Liver (tissue), 9 donors: ENCODE data around the gene BATF3. TPM values are rescaled to one million over a fixed set of nuclear protein-coding genes. Genes with fewer than 3 reads are reported as not detected.

Experiments
- DNase-seq: peaks from one replicate; pipeline ENCODE4 v3.0.0-alpha.2; 2017; ENCODE audit warnings: low spot score
- H3K27ac ChIP-seq, 2 donors: one replicate each; pipeline ENCODE4 v1.7.0; 2013; ENCODE audit warnings: inconsistent platforms in 2 of 2, low read length in 2 of 2, control low read depth in 1 of 2, low read depth in 1 of 2, mild to moderate bottlenecking in 1 of 2
- H3K27me3 ChIP-seq, 4 donors: one replicate each; pipeline versions ENCODE4 v1.6.1 to v1.7.0; 2013; ENCODE audit warnings: low read length in 3 of 4, inconsistent platforms in 1 of 4, mild to moderate bottlenecking in 1 of 4, moderate library complexity in 1 of 4; ENCODE audit not compliant: control insufficient read depth in 4 of 4, insufficient read depth in 4 of 4
- H3K36me3 ChIP-seq, 4 donors: one replicate each; pipeline versions ENCODE4 v1.6.1 to v1.7.0; 2013; ENCODE audit warnings: low read length in 3 of 4, mild to moderate bottlenecking in 3 of 4, low read depth in 1 of 4, moderate library complexity in 1 of 4; ENCODE audit not compliant: control insufficient read depth in 4 of 4, insufficient read depth in 3 of 4
- H3K4me1 ChIP-seq, 4 donors: one replicate each; pipeline versions ENCODE4 v1.6.1 to v1.7.0; 2013; ENCODE audit warnings: low read length in 3 of 4, mild to moderate bottlenecking in 3 of 4, moderate library complexity in 1 of 4; ENCODE audit not compliant: control insufficient read depth in 4 of 4, insufficient read depth in 4 of 4
- H3K4me3 ChIP-seq, 3 donors: one replicate each; pipeline versions ENCODE4 v1.6.1 to v1.7.0; 2013; ENCODE audit warnings: low read length in 3 of 3, control low read depth in 1 of 3, low read depth in 1 of 3, mild to moderate bottlenecking in 1 of 3
- H3K9ac ChIP-seq, 2 donors: one replicate each; pipeline ENCODE4 v1.7.0; 2013; ENCODE audit warnings: low read length in 2 of 2, mild to moderate bottlenecking in 2 of 2, moderate library complexity in 2 of 2, control low read depth in 1 of 2, low read depth in 1 of 2
- H3K9me3 ChIP-seq, 4 donors: one replicate each; pipeline versions ENCODE4 v1.6.1 to v1.7.0; 2013; ENCODE audit warnings: low read length in 3 of 4; ENCODE audit not compliant: control insufficient read depth in 4 of 4
- ATF3 ChIP-seq: IDR thresholded peaks from 2 replicates; pipeline ENCODE4 v1.6.1; 2016; ENCODE audit warnings: antibody characterized with exemption
- EGR1 ChIP-seq, 2 donors: IDR thresholded peaks; 2 replicates each; pipeline ENCODE4 v1.6.1; 2016 to 2018; ENCODE audit warnings: antibody characterized with exemption in 2 of 2, low read depth in 2 of 2
- FOXA1 ChIP-seq: IDR thresholded peaks from 2 replicates; pipeline ENCODE4 v1.6.1; 2016; ENCODE audit warnings: antibody characterized with exemption
- GABPA ChIP-seq, 2 donors: IDR thresholded peaks in 1 of 2; conservative IDR thresholded peaks in 1 of 2; 2 replicates each; pipeline ENCODE4 v1.6.1; 2016; ENCODE audit warnings: antibody characterized with exemption in 2 of 2, mild to moderate bottlenecking in 1 of 2, moderate library complexity in 1 of 2
- HNF4A ChIP-seq, 2 donors: conservative IDR thresholded peaks; 2 replicates each; pipeline ENCODE4 v1.6.1; 2016; ENCODE audit warnings: antibody characterized with exemption in 2 of 2, mild to moderate bottlenecking in 2 of 2
- HNF4G ChIP-seq: IDR thresholded peaks from 2 replicates; pipeline ENCODE4 v1.6.1; 2016; ENCODE audit warnings: antibody characterized with exemption
- JUND ChIP-seq, 2 donors: IDR thresholded peaks; 2 replicates each; pipeline ENCODE4 v1.6.1; 2016; ENCODE audit warnings: antibody characterized with exemption in 2 of 2
- RAD21 ChIP-seq, 2 donors: IDR thresholded peaks; 2 replicates each; pipeline ENCODE4 v1.6.1; 2016; ENCODE audit warnings: antibody characterized with exemption in 2 of 2, mild to moderate bottlenecking in 2 of 2
- SP1 ChIP-seq: IDR thresholded peaks from 2 replicates; pipeline ENCODE4 v1.6.1; 2018; ENCODE audit warnings: antibody characterized with exemption, mild to moderate bottlenecking
- TAF1 ChIP-seq: conservative IDR thresholded peaks from 2 replicates; pipeline ENCODE4 v1.6.1; 2016; ENCODE audit warnings: antibody characterized with exemption, mild to moderate bottlenecking
- YY1 ChIP-seq: IDR thresholded peaks from 2 replicates; pipeline ENCODE4 v1.6.1; 2016; ENCODE audit warnings: antibody characterized with exemption, mild to moderate bottlenecking
- ZBTB33 ChIP-seq: IDR thresholded peaks from 2 replicates; pipeline ENCODE4 v1.6.1; 2016; ENCODE audit warnings: antibody characterized with exemption
- WGBS: extraction: QIAGEN DNeasy Blood & Tissue Kit; methylation state at CpG from one replicate; pipeline ENCODE4 v1.1.7; 2013; 5-methylcytosine and 5-hydroxymethylcytosine counted together
- polyA plus RNA-seq, 2 donors: library from polyadenylated mRNA; stranded (reverse) in 1 of 2; unstranded in 1 of 2; fragments of 200-250 nt in 1 of 2; fragments of >200 nt in 1 of 2; fragmentation: Nextera tagmentation in 1 of 2; extraction: Ambion mirVana in 1 of 2; gene quantifications; one replicate each; pipeline versions ENCODE4 v1.2.1 to v1.2.3, GENCODE V29; 2013 to 2015
- total RNA-seq, 2 donors: library from RNA; depleted of rRNA; stranded (reverse); fragments of >200 nt; gene quantifications; one replicate each; pipeline ENCODE4 v1.2.3, GENCODE V29; 2014
- TF ChIP-seq, protein P1 (sequence below): fragments of 150-350 bp; IDR thresholded peaks from 2 replicates; pipeline ENCODE4 v1.5.1; 2017; ENCODE audit warnings: improper control_type of control experiment, low read depth, low read length; ENCODE audit not compliant: missing input control
- TF ChIP-seq, protein P2 (sequence below): IDR thresholded peaks from 2 replicates; pipeline ENCODE4 v1.6.1; 2016; ENCODE audit warnings: antibody characterized with exemption
- donor health status: healthy.
- donor health status: healthy.
- donor health status: healthy.
- donor health status: healthy.
- donor health status: healthy.

The BATF3 gene
- total and polyA plus RNA-seq, 4 donors: 0.65 to 1.0 (median 0.91) TPM

GRCh38 chr1:212691561-212692071 is 8.0 kb downstream of the BATF3 start:
- no peak for DNase-seq
- Histone ChIP-seq H3K27ac (no peak overlapping the region), H3K36me3 (no peaks in the 10 kb centered on the region), H3K9ac (no peak overlapping the region), H3K4me1 (no peaks in the 10 kb centered on the region), H3K27me3 (peaks cover 0 to 8% (median 2%) of the 10 kb centered on the region in 4 donors), H3K4me3 (no peak overlapping the region), H3K9me3 (no peaks in the 10 kb centered on the region)
- TF ChIP-seq JUND (IDR thresholded peaks at IDR 0.05) (no peak), HNF4A (conservative IDR thresholded peaks at IDR 0.05) (no peak), RAD21 (IDR thresholded peaks at IDR 0.05) (no peak), YY1 (no peak)
- WGBS: 54% methylated on average over 9 of the region's 9 CpGs

GRCh38 chr1:212690816-212691403 is 8.7 kb downstream of the BATF3 start:
- WGBS: 93% methylated on average over 4 of the region's 4 CpGs
- no peak overlapping the region for H3K4me3 ChIP-seq
- H3K27ac ChIP-seq: no peak overlapping the region
- H3K9ac ChIP-seq: no peak overlapping the region
- DNase-seq: no peak
- TF ChIP-seq FOXA1 (no peak), GABPA (IDR thresholded peaks at IDR 0.05 in 1 of 2, conservative IDR thresholded peaks at IDR 0.05 in 1 of 2) (no peak), RAD21 (IDR thresholded peaks at IDR 0.05) (no peak), HNF4G (no peak), JUND (IDR thresholded peaks at IDR 0.05) (no peak), SP1 (no peak)
- TF ChIP-seq, protein P1, sequence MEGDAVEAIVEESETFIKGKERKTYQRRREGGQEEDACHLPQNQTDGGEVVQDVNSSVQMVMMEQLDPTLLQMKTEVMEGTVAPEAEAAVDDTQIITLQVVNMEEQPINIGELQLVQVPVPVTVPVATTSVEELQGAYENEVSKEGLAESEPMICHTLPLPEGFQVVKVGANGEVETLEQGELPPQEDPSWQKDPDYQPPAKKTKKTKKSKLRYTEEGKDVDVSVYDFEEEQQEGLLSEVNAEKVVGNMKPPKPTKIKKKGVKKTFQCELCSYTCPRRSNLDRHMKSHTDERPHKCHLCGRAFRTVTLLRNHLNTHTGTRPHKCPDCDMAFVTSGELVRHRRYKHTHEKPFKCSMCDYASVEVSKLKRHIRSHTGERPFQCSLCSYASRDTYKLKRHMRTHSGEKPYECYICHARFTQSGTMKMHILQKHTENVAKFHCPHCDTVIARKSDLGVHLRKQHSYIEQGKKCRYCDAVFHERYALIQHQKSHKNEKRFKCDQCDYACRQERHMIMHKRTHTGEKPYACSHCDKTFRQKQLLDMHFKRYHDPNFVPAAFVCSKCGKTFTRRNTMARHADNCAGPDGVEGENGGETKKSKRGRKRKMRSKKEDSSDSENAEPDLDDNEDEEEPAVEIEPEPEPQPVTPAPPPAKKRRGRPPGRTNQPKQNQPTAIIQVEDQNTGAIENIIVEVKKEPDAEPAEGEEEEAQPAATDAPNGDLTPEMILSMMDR: no peak
- TF ChIP-seq, protein P2, sequence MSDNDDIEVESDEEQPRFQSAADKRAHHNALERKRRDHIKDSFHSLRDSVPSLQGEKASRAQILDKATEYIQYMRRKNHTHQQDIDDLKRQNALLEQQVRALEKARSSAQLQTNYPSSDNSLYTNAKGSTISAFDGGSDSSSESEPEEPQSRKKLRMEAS: no peak
- no peaks in the 10 kb centered on the region for H3K4me1 ChIP-seq
- no peaks in the 10 kb centered on the region for H3K36me3 ChIP-seq
- no peaks in the 10 kb centered on the region for H3K9me3 ChIP-seq
- H3K27me3 ChIP-seq: peaks cover 0 to 8% (median 2%) of the 10 kb centered on the region in 4 donors

GRCh38 chr1:212689758-212690529 is 9.7 kb downstream of the BATF3 start:
- H3K27me3 ChIP-seq: peaks cover 0 to 2% (median 0%) of the 10 kb centered on the region in 4 donors
- H3K36me3 ChIP-seq: no peaks in the 10 kb centered on the region
- H3K9me3 ChIP-seq: no peaks in the 10 kb centered on the region
- no peak overlapping the region for H3K4me3 ChIP-seq
- no peak for TF ChIP-seq ATF3
- TF ChIP-seq, protein P1: no peak
- no peak for TF ChIP-seq JUND (IDR thresholded peaks at IDR 0.05)
- TF ChIP-seq EGR1 (IDR thresholded peaks at IDR 0.05; ENCODE audit: low read depth in 2 of 2): no peak
- no peak for TF ChIP-seq YY1
- no peak for TF ChIP-seq RAD21 (IDR thresholded peaks at IDR 0.05)
- TF ChIP-seq HNF4G: no peak
- no peak for TF ChIP-seq HNF4A (conservative IDR thresholded peaks at IDR 0.05)
- TF ChIP-seq ZBTB33: no peak
- no peak for TF ChIP-seq SP1
- no peak for TF ChIP-seq GABPA (IDR thresholded peaks at IDR 0.05 in 1 of 2, conservative IDR thresholded peaks at IDR 0.05 in 1 of 2)
- no peak for TF ChIP-seq FOXA1
- TF ChIP-seq TAF1: no peak
- TF ChIP-seq, protein P2: no peak
- no peaks in the 10 kb centered on the region for H3K4me1 ChIP-seq
- no peak for DNase-seq
- H3K27ac ChIP-seq: no peak overlapping the region
- WGBS: 89% methylated on average over 12 of the region's 12 CpGs
- no peak overlapping the region for H3K9ac ChIP-seq
